Measurements from ENCODE around the gene QSOX1. TPM values are rescaled to one million over a fixed set of nuclear protein-coding genes. Genes with fewer than 3 reads are reported as not detected.

QSOX1 gene
- total RNA-seq, 1 donor from 2014 or later, result 11.9 TPM

DNA sequence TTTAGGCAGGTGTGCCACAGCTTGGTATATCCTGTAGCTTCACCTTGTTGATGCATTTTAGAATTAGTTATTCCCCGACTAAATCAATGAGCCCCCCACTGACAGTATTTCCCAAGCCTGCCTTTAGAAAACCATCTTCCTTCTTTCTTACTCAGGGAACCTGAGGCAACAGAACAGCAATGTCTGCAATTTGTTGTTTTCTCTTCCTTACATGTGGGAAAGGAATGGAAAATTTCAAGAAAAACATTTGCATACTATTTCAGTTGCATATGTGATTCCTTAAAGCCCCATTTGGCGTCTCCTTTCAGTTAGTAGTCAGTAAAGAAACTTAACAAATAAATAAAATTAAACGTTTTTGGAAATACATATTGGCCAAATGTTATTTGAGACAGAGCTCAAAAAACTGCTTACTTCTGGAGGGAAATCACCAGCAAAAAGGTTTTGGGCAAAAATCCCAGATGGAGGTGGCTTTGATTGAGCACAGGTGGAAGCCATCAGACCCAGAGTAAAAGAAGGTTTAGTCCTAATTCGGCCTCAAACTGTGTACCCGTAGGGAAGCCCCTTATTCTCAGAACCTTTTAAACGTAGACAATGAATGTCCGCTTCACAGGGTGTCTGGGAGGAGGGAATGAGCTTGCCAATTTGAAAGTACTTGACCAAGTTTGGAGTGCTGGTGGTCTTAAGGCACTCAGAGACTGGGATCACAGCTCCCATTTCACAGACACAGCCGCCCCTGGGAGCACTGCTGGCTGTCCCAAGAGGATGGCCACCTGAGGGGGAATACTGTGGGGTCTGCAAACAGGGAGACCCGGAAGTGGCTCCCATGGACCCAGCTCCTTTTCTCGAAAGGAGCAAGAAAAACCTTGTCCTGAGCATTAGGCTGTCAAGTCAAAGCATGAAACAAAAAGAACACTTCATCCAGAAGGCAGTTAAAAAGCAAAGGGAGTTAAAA, 84.8 kb downstream of the QSOX1 start:
- DNase-seq (no peak), ATAC-seq (ENCODE audit: low read depth) (no peak)
- no peak overlapping the region for H3K27ac Mint-ChIP-seq
- POLR2A ChIA-PET, result no interaction called here
- H3K4me3 Mint-ChIP-seq, result no peak overlapping the region
- H3K27me3 Mint-ChIP-seq, result peaks cover 67% of the 10 kb centered on the region
- CTCF ChIA-PET, result no interaction called here
- peaks cover 18% of the 10 kb centered on the region for H3K4me1 Mint-ChIP-seq
- H3K9me3 Mint-ChIP-seq, result no peaks in the 10 kb centered on the region
- intact Hi-C loops (cut with micrococcal nuclease), result no loop called here
- no peaks in the 10 kb centered on the region for H3K36me3 Mint-ChIP-seq (ENCODE audit: low read depth)
- TF ChIP-seq, protein P1, sequence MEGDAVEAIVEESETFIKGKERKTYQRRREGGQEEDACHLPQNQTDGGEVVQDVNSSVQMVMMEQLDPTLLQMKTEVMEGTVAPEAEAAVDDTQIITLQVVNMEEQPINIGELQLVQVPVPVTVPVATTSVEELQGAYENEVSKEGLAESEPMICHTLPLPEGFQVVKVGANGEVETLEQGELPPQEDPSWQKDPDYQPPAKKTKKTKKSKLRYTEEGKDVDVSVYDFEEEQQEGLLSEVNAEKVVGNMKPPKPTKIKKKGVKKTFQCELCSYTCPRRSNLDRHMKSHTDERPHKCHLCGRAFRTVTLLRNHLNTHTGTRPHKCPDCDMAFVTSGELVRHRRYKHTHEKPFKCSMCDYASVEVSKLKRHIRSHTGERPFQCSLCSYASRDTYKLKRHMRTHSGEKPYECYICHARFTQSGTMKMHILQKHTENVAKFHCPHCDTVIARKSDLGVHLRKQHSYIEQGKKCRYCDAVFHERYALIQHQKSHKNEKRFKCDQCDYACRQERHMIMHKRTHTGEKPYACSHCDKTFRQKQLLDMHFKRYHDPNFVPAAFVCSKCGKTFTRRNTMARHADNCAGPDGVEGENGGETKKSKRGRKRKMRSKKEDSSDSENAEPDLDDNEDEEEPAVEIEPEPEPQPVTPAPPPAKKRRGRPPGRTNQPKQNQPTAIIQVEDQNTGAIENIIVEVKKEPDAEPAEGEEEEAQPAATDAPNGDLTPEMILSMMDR (IDR thresholded peaks at IDR 0.05), result no peak

GRCh38 chr1:180241716-180242544, 87.3 kb downstream of the QSOX1 start:
- CTCF ChIA-PET, result no interaction called here
- H3K4me1 Mint-ChIP-seq, result no peaks in the 10 kb centered on the region
- DNase-seq (no peak), ATAC-seq (ENCODE audit: low read depth) (no peak)
- no peak overlapping the region for H3K27ac Mint-ChIP-seq
- intact Hi-C loops (cut with micrococcal nuclease), result no loop called here
- H3K27me3 Mint-ChIP-seq, result peaks cover 55% of the 10 kb centered on the region
- POLR2A ChIA-PET, result no interaction called here
- H3K36me3 Mint-ChIP-seq (ENCODE audit: low read depth), result no peaks in the 10 kb centered on the region
- no peak overlapping the region for H3K4me3 Mint-ChIP-seq
- TF ChIP-seq, protein P1 (IDR thresholded peaks at IDR 0.05), result no peak
- H3K9me3 Mint-ChIP-seq, result no peaks in the 10 kb centered on the region

DNA sequence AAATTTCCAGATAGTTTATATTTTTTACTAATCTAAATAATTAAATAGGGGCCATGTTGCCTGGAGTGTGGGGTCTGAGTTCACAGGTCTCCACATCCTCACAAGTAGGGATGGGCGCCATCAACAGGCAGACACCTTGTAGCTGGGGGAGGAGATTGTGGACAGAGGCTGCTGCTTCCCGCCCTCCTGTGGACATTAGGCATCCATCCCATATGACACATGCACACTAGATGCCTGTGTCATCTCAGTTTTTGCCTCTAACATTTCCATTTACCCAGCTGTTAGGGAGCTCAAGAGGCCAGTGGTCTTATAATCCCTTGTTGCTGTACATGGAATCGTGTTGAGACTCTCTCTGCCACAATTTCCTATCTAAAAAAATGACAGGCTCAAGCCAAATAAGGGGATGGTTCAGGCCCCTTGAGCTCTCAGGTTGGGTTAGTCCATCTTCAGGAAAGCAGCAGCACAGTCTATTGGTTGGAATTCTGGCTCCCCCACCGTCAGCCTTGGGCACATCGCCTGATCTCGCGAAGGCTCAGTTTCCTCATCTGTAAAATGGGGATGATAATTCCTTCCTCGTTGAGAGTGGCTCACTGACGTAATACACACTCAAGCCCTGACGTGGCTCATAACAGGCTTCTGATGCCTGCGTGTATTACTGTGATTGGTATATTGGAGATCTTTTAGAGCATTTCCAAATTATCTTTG, 89.0 kb downstream of the QSOX1 start:
- ChIA-PET CTCF (no interaction called here), POLR2A (no interaction called here)
- TF ChIP-seq, protein P1 (IDR thresholded peaks at IDR 0.05), result no peak
- intact Hi-C loops (cut with micrococcal nuclease), result no loop called here
- DNase-seq, result no peak
- Mint-ChIP-seq H3K4me1 (no peaks in the 10 kb centered on the region), H3K27me3 (peaks cover 40% of the 10 kb centered on the region), H3K36me3 (ENCODE audit: low read depth) (no peaks in the 10 kb centered on the region), H3K9me3 (no peaks in the 10 kb centered on the region), H3K4me3 (no peak overlapping the region), H3K27ac (no peak overlapping the region)
- ATAC-seq (ENCODE audit: low read depth), result no peak

DNA sequence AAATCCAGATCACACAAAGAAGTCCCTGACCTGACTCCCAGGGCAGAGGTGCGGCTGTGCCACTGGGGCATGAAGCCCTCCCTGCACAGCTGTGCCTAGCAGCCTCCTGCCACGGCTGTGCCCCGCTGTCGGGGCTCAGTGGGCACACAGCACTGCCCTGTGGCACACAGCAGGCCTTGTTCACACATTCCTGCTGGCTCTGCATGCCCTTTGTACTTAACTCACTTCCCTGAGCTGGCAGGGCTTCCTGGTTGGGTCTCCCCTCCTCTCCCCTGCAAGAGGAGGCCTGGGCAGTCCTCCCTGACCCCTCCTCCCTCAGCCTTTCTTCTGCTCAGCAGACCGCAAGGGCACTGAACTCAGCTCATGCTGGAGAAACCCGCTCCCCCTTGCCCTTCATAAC, 90.2 kb downstream of the QSOX1 start:
- TF ChIP-seq, protein P1 (IDR thresholded peaks at IDR 0.05), result no peak
- DNase-seq (no peak), ATAC-seq (ENCODE audit: low read depth) (no peak)
- Mint-ChIP-seq H3K4me3 (no peak overlapping the region), H3K27me3 (peaks cover 35% of the 10 kb centered on the region), H3K27ac (no peak overlapping the region), H3K4me1 (no peaks in the 10 kb centered on the region), H3K36me3 (ENCODE audit: low read depth) (no peaks in the 10 kb centered on the region), H3K9me3 (no peaks in the 10 kb centered on the region)
- ChIA-PET POLR2A (no interaction called here), CTCF (no interaction called here)
- intact Hi-C loops (cut with micrococcal nuclease), result no loop called here
